HCT116 (cell line): ENCODE results near the gene TELO2. TPM values are rescaled to one million over a fixed set of nuclear protein-coding genes. Genes with fewer than 3 reads are reported as not detected.

Source experiments
- ATAC-seq: fragments of 200-7000 bp; cut with Tn5 transposase; 2 replicates; pipeline ENCODE4 v1.9.1; 2020; ENCODE audit warnings: mild to moderate bottlenecking, moderate library complexity
- BruUV-seq: library from RNA; stranded (reverse); fragments of 400-500 nt; replicated peaks from 2 replicates; lab custom pipeline; 2021; lab: Mats Ljungman, UMichigan
- CTCF ChIA-PET: fragments of 300-600 bp; sonication (Branson Sonifier 250); formaldehyde crosslinking; loops from one replicate; lab custom pipeline; 2021; ENCODE audit warnings: antibody characterized with exemption; lab: Charles Lee
- POLR2A ChIA-PET: fragments of 300-600, 350-600 bp; sonication (Branson Sonifier 250); formaldehyde crosslinking; loops from one replicate; lab custom pipeline; 2021; ENCODE audit warnings: antibody characterized with exemption; lab: Charles Lee
- RAD21 ChIA-PET, 2 experiments: fragments of 300-600 bp; sonication (Branson Sonifier 250); formaldehyde crosslinking; loops; one replicate each; lab custom pipeline; 2023; ENCODE audit warnings: low total read pairs in 2 of 2; ENCODE audit not compliant: uncharacterized antibody in 2 of 2, unreplicated experiment in 2 of 2, low non-redundant PET in 1 of 2; lab: Charles Lee
- DNase-seq: peaks from one replicate; pipeline ENCODE4 v3.0.0-alpha.2; 2010; ENCODE audit warnings: low read depth, low spot score
- H2AFZ ChIP-seq: fragments of 200-600 bp; shearing (Covaris generic), sonication (generic); 2 replicates; pipeline ENCODE4 v1.6.1; 2017; ENCODE audit warnings: low read depth, mixed run types, mixed read lengths, antibody characterized with exemption, low read length; ENCODE audit not compliant: poor library complexity, severe bottlenecking
- H3K27ac ChIP-seq: 2 replicates; pipeline ENCODE4 v1.5.1; 2012; ENCODE audit warnings: low read depth, low read length
- H3K27me3 ChIP-seq: fragments of 200-600 bp; sonication (generic); 2 replicates; pipeline ENCODE4 v1.6.1; 2016; ENCODE audit warnings: mixed run types, low read length, mixed read lengths; ENCODE audit not compliant: insufficient read depth
- H3K36me3 ChIP-seq, 2 experiments: fragments of 200-500 bp in 1 of 2; fragments of 200-600 bp in 1 of 2; sonication (Bioruptor generic) in 1 of 2; sonication (generic) in 1 of 2; 2 replicates each; pipeline versions ENCODE4 v1.5.1 to v1.6.1; 2014 to 2016; ENCODE audit warnings: low read length in 2 of 2, inconsistent platforms in 1 of 2, mixed read lengths in 1 of 2, mixed run types in 1 of 2; ENCODE audit not compliant: insufficient read depth in 2 of 2, control insufficient read depth in 1 of 2
- H3K4me1 ChIP-seq, 2 experiments: fragments of 200-600 bp in 1 of 2; sonication (generic) in 1 of 2; 2 replicates each; pipeline versions ENCODE4 v1.5.1 to v1.6.1; 2012 to 2017; ENCODE audit warnings: low read length in 2 of 2, inconsistent platforms in 1 of 2, mild to moderate bottlenecking in 1 of 2, mixed read lengths in 1 of 2, mixed run types in 1 of 2, moderate library complexity in 1 of 2; ENCODE audit not compliant: insufficient read depth in 2 of 2, control insufficient read depth in 1 of 2
- H3K4me2 ChIP-seq: fragments of 200-600 bp; sonication (generic); 2 replicates; pipeline ENCODE4 v1.6.1; 2017; ENCODE audit warnings: mixed run types, low read length, mixed read lengths
- H3K4me3 ChIP-seq, 2 experiments: fragments of 200-600 bp in 1 of 2; sonication (generic) in 1 of 2; replicated peaks in 1 of 2; 2 replicates each; pipeline ENCODE4 v1.5.1; 2011 to 2016; ENCODE audit warnings: low read length in 2 of 2, control low read depth in 1 of 2, low read depth in 1 of 2, mild to moderate bottlenecking in 1 of 2, mixed read lengths in 1 of 2, mixed run types in 1 of 2
- H3K79me2 ChIP-seq: fragments of 200-600 bp; sonication (generic); 2 replicates; pipeline ENCODE4 v1.6.1; 2017; ENCODE audit warnings: mild to moderate bottlenecking, mixed run types, low read length, moderate library complexity, mixed read lengths; ENCODE audit not compliant: insufficient read depth
- H3K9ac ChIP-seq: fragments of 200-600 bp; sonication (generic); 2 replicates; pipeline ENCODE4 v1.6.1; 2016; ENCODE audit warnings: low read length, mixed read lengths
- H3K9me2 ChIP-seq: fragments of 200-600 bp; sonication (generic), shearing (Covaris generic); 2 replicates; pipeline ENCODE4 v1.6.1; 2017; ENCODE audit warnings: mixed run types, mild to moderate bottlenecking, moderate library complexity; ENCODE audit not compliant: insufficient read depth
- H3K9me3 ChIP-seq, 2 experiments: fragments of 200-500 bp in 1 of 2; fragments of 200-600 bp in 1 of 2; sonication (Bioruptor generic) in 1 of 2; sonication (generic) in 1 of 2; 2 replicates each; pipeline ENCODE4 v1.6.1; 2014 to 2017; ENCODE audit warnings: low read length in 2 of 2, mixed read lengths in 2 of 2, inconsistent platforms in 1 of 2, low read depth in 1 of 2, mild to moderate bottlenecking in 1 of 2, mixed run types in 1 of 2, moderate library complexity in 1 of 2; ENCODE audit not compliant: control insufficient read depth in 1 of 2, insufficient read depth in 1 of 2
- H4K20me1 ChIP-seq: fragments of 200-600 bp; sonication (generic), shearing (Covaris generic); 2 replicates; pipeline ENCODE4 v1.6.1; 2017; ENCODE audit warnings: mixed run types, mild to moderate bottlenecking, moderate library complexity; ENCODE audit not compliant: insufficient read depth
- CBX3 ChIP-seq: IDR thresholded peaks from 2 replicates; pipeline ENCODE4 v1.6.1; 2012; ENCODE audit warnings: low read depth
- CEBPB ChIP-seq: IDR thresholded peaks from 2 replicates; pipeline ENCODE4 v1.6.1; 2012; ENCODE audit warnings: low read depth
- CTCF ChIP-seq, 3 experiments: fragments of 200-600 bp in 1 of 3; sonication (generic) in 1 of 3; IDR thresholded peaks in 2 of 3; conservative IDR thresholded peaks in 1 of 3; 2 replicates each; pipeline ENCODE4 v1.5.1; 2012 to 2017; ENCODE audit warnings: low read depth in 2 of 3, low read length in 2 of 3, antibody characterized with exemption in 1 of 3, borderline replicate concordance in 1 of 3, control low read depth in 1 of 3, mild to moderate bottlenecking in 1 of 3, mixed read lengths in 1 of 3, mixed run types in 1 of 3, moderate library complexity in 1 of 3; ENCODE audit not compliant: insufficient read depth in 1 of 3
- EGR1 ChIP-seq: IDR thresholded peaks from 2 replicates; pipeline ENCODE4 v1.6.1; 2012; ENCODE audit warnings: low read depth
- EZH2phosphoT487 ChIP-seq: fragments of 200-600 bp; IDR thresholded peaks from 2 replicates; pipeline ENCODE4 v1.6.1; 2018; ENCODE audit warnings: antibody characterized with exemption, borderline replicate concordance
- FOSL1 ChIP-seq: IDR thresholded peaks from 2 replicates; pipeline ENCODE4 v1.6.1; 2012; ENCODE audit warnings: low read depth
- JUND ChIP-seq: IDR thresholded peaks from 2 replicates; pipeline ENCODE4 v1.6.1; 2012
- MAX ChIP-seq: IDR thresholded peaks from 2 replicates; pipeline ENCODE4 v1.6.1; 2012
- POLR2A ChIP-seq: IDR thresholded peaks from 2 replicates; pipeline ENCODE4 v1.7.0; 2011; ENCODE audit warnings: borderline replicate concordance; ENCODE audit not compliant: insufficient read depth, insufficient read length; ENCODE audit errors: extremely low read depth
- POLR2AphosphoS5 ChIP-seq: IDR thresholded peaks from 2 replicates; pipeline ENCODE4 v1.6.1; 2011; ENCODE audit warnings: mild to moderate bottlenecking, low read depth, low read length, moderate library complexity
- TCF7L2 ChIP-seq: IDR thresholded peaks from 2 replicates; pipeline ENCODE4 v1.7.0; 2011; ENCODE audit warnings: borderline replicate concordance, inconsistent platforms; ENCODE audit not compliant: insufficient read depth, insufficient read length; ENCODE audit errors: extremely low read depth
- ZBTB33 ChIP-seq: IDR thresholded peaks from 2 replicates; pipeline ENCODE4 v1.6.1; 2011; ENCODE audit warnings: mild to moderate bottlenecking, low read length, moderate library complexity; ENCODE audit not compliant: insufficient replicate concordance; ENCODE audit errors: extremely low read depth
- intact Hi-C: fragments of 100-400 bp; cut with micrococcal nuclease; formaldehyde crosslinking; loops from 2 replicates; pipeline ENCODE4 v1.10.0; 2022
- total RNA-seq: library from RNA; stranded (reverse); gene quantifications from one replicate; pipeline ENCODE4 v1.2.1, GENCODE V29; 2021; ENCODE audit not compliant: unreplicated experiment

TELO2 gene
- total RNA-seq, 1 experiment from 2014 or later, result 74.3 TPM

GRCh38 chr16:1475552-1476114 is 17.5 kb upstream of the TELO2 start:
- POLR2A ChIA-PET, result no interaction called here
- ATAC-seq (no peak; the same call in 1 of the 2 replicates), DNase-seq (no peak)
- intact Hi-C loops, result no loop called here
- Histone ChIP-seq H3K27me3 (no peaks in the 10 kb centered on the region), H3K4me1 (peaks cover 15 to 30% of the 10 kb centered on the region in 2 experiments; a peak in 3 of 4 replicates), H3K79me2 (peaks cover 34% of the 10 kb centered on the region), H3K36me3 (no peaks in the 10 kb centered on the region), H2AFZ (no peak overlapping the region), H3K9ac (peak overlapping the region; percentile 80), H3K4me3 (peak overlapping the region; percentile 76 to 78), H4K20me1 (no peaks in the 10 kb centered on the region), H3K27ac (peak overlapping the region; percentile 95), H3K9me3 (no peaks in the 10 kb centered on the region), H3K4me2 (peak overlapping the region; percentile 97), H3K9me2 (no peaks in the 10 kb centered on the region)
- TF ChIP-seq CTCF (IDR thresholded peaks at IDR 0.05 in 2 of 3, conservative IDR thresholded peaks at IDR 0.05 in 1 of 3; ENCODE audit: borderline replicate concordance in 1 of 3, insufficient read depth in 1 of 3, low read depth in 2 of 3, low read length in 2 of 3) (no peak), TCF7L2 (no peak), CBX3 (no peak), FOSL1 (no peak), POLR2A (no peak), ZBTB33 (no peak), JUND (no peak), EGR1 (no peak), EZH2phosphoT487 (no peak), MAX (no peak), POLR2AphosphoS5 (no peak), CEBPB (no peak)
- RAD21 ChIA-PET, result no interaction called here
- BruUV-seq, result TSS peak; percentile 76
- CTCF ChIA-PET, result no interaction called here
